ENCODE data around the gene SLFN14. TPM values are rescaled to one million over a fixed set of nuclear protein-coding genes. Genes with fewer than 3 reads are reported as not detected.
"Not testable (repeated sequence)": the region's sequence is repeated elsewhere in the genome, so short reads cannot be mapped to it uniquely, and the experiment has no call there.

Gene SLFN14
- total RNA-seq, 2 donors from 2014 or later = not detected

DNA sequence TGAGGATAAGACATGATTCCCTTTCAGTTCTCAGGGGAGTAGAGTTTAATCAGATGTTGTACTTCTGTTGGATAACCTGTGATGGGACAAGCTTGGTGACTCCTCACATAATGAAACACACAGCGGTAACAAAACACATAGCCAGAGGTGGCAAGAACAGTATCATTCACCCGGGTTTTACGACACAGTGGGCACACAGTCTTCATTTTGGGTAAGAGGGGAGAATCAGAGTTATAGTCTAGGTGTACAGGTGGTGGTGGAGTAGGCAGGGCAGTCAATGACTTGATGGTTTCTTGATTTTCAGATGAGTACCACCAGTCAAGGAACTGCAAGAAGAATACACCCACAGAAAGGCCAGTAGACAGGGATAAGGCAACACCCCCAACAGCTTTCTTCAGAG, 15.1 kb upstream of the SLFN14 start:
- H3K27me3 ChIP-seq = no peaks in the 10 kb centered on the region
- no peak overlapping the region for H3K4me3 ChIP-seq
- H3K27ac ChIP-seq = no peak overlapping the region
- H3K36me3 ChIP-seq = no peaks in the 10 kb centered on the region
- DNase-seq = no peak
- intact Hi-C loops (cut with DNase I) = no loop called here
- peaks cover 8% of the 10 kb centered on the region for H3K4me1 ChIP-seq
- TF ChIP-seq, protein P1, sequence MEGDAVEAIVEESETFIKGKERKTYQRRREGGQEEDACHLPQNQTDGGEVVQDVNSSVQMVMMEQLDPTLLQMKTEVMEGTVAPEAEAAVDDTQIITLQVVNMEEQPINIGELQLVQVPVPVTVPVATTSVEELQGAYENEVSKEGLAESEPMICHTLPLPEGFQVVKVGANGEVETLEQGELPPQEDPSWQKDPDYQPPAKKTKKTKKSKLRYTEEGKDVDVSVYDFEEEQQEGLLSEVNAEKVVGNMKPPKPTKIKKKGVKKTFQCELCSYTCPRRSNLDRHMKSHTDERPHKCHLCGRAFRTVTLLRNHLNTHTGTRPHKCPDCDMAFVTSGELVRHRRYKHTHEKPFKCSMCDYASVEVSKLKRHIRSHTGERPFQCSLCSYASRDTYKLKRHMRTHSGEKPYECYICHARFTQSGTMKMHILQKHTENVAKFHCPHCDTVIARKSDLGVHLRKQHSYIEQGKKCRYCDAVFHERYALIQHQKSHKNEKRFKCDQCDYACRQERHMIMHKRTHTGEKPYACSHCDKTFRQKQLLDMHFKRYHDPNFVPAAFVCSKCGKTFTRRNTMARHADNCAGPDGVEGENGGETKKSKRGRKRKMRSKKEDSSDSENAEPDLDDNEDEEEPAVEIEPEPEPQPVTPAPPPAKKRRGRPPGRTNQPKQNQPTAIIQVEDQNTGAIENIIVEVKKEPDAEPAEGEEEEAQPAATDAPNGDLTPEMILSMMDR (IDR thresholded peaks at IDR 0.05) = no peak
- no peak overlapping the region for H3K9ac ChIP-seq (ENCODE audit: low read depth in 2 of 2, low read length in 2 of 2)
- H3K9me3 ChIP-seq = no peaks in the 10 kb centered on the region

DNA sequence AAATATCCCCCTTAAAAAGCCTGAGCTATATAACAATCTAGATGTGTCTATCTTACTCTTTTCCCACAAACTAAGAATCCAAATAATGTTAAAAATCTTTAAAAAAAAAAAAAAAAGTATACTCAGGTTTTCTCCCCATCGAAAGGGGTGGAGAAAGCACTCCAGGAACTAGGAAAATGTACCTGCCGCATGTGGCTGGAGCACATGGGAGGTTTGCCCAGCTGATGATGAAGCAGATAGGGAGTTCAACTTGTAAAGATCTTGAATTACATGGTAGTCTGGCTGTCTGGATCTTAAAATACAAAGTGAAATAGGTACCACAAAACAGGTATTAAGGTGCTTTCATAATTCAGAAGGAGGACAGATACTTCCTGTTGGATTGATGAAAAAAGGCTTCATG, 8.8 kb upstream of the SLFN14 start:
- intact Hi-C loops (cut with DNase I) = no loop called here
- Histone ChIP-seq H3K36me3 (no peaks in the 10 kb centered on the region), H3K9me3 (no peaks in the 10 kb centered on the region), H3K27me3 (no peaks in the 10 kb centered on the region), H3K9ac (ENCODE audit: low read depth in 2 of 2, low read length in 2 of 2) (no peak overlapping the region), H3K4me1 (peaks cover 12% of the 10 kb centered on the region), H3K4me3 (no peak overlapping the region), H3K27ac (no peak overlapping the region)
- DNase-seq = no peak
- TF ChIP-seq, protein P1 (IDR thresholded peaks at IDR 0.05) = no peak

DNA sequence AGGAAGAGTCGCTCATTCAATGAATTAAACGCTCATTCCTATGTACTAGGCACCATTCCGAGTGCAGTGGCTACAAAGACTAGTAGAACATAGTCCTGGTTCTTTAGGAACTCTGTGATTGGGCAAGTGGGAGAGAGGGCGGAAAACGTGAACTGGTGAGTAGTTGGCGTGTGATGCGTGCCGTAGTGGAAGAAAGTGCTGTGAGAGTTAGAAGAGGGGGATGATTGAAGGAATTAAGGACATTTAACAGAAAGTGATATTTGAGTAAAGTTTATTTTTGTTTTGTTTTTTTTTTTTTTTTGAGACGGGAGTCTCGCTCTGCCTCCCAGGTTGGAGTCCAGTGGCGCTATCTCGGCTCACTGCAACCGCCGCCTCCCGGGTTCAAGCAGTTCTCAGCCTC, 7.9 kb upstream of the SLFN14 start:
- peak overlapping the region; percentile 88 for H3K4me3 ChIP-seq
- no peaks in the 10 kb centered on the region for H3K9me3 ChIP-seq
- TF ChIP-seq, protein P1 (IDR thresholded peaks at IDR 0.05) = no peak
- peak overlapping the region; percentile 78 to 83 for H3K9ac ChIP-seq (ENCODE audit: low read depth in 2 of 2, low read length in 2 of 2)
- H3K36me3 ChIP-seq = no peaks in the 10 kb centered on the region
- intact Hi-C loops (cut with DNase I) = no loop called here
- H3K4me1 ChIP-seq = peaks cover 12% of the 10 kb centered on the region
- H3K27ac ChIP-seq = peak overlapping the region; percentile 84
- peak; percentile 53 for DNase-seq
- H3K27me3 ChIP-seq = no peaks in the 10 kb centered on the region

DNA sequence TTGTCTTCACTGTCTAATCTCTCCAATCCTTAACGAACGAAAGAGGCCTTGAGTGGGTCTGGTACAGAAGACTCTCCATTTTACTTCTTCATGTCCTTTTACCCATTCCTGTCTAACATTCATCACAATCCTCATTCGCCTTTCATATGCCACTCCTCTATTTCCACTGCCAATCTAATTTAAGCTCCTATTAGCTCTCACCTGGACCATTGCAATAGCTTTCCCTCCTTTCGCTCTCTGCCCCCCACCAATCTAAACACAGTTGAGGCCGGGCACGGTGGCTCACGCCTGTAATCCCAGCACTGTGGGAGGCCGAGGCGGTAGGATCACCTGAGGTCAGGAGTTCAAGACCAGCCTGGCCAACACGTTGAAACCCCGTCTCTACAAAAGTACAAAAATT, 6.3 kb upstream of the SLFN14 start:
- DNase-seq = peak; percentile 20
- Histone ChIP-seq H3K27me3 (no peaks in the 10 kb centered on the region), H3K9me3 (no peaks in the 10 kb centered on the region), H3K4me1 (peaks cover 12% of the 10 kb centered on the region), H3K27ac (no peak overlapping the region), H3K4me3 (peak overlapping the region; percentile 88), H3K36me3 (no peaks in the 10 kb centered on the region), H3K9ac (ENCODE audit: low read depth in 2 of 2, low read length in 2 of 2) (no peak overlapping the region)
- TF ChIP-seq, protein P1 (IDR thresholded peaks at IDR 0.05) = no peak
- intact Hi-C loops (cut with DNase I) = no loop called here

DNA sequence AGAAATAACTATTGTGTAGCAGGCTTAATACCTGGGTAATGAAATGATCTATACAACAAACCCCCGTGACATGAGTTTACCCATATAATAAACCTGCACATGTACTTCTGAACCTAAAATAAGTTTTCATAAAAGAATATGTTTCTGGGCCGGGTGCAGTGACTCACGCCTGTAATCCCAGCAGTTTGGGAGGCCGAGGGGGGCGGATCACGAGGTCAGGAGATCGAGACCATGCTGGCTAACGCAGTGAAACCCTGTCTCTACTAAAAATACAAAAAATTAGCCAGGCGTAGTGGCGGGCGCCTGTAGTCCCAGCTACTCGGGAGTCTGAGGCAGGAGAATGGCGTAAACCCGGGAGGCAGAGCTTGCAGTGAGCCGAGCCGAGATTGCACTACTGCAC, 2.6 kb upstream of the SLFN14 start:
- H3K9me3 ChIP-seq; H3K9ac ChIP-seq (ENCODE audit: low read depth in 2 of 2, low read length in 2 of 2); intact Hi-C loops (cut with DNase I); H3K4me1 ChIP-seq; H3K4me3 ChIP-seq; H3K36me3 ChIP-seq; H3K27ac ChIP-seq; DNase-seq; H3K27me3 ChIP-seq: not testable (repeated sequence)

DNA sequence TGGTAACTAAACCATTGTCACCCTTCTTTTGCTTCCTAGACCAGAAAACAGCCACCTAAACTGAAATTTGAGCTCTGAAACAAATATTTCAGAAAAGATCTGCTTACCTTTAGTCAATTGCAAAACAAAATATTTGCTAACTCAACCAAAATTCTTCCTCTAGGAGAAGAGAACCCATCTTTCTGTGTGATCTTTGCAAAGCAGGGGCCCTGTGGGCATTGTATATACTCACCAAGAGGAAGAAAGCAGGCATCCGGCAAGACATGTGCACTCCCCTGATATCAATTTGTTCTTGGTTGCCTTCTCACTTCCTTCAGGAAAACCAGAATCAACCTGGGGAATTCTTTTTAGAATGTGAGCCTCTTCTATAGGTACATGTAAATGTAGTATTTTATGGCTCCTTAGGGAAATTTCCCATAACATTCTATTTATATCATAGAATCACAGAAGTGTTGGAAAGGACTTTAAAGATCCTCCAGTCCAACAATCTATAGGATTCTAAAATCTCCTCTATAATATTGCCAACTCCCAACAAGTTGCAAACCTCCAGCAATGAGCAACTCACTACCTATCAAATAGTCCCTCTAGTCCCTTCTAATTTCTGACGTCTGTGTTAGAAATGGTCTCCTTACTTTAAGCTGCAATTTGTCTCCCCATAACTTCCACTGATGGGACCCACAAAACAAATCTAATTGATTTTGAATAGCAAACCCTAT, 966 bp downstream of the SLFN14 start:
- intact Hi-C loops (cut with DNase I) = no loop called here
- no peaks in the 10 kb centered on the region for H3K27me3 ChIP-seq

More for the DNA sequence above, 966 bp downstream of the SLFN14 start:
- Histone ChIP-seq H3K4me1 (no peaks in the 10 kb centered on the region), H3K4me3 (no peak overlapping the region), H3K9me3 (no peaks in the 10 kb centered on the region), H3K9ac (ENCODE audit: low read depth in 2 of 2, low read length in 2 of 2) (no peak overlapping the region), H3K27ac (no peak overlapping the region), H3K36me3 (no peaks in the 10 kb centered on the region)
- no peak for DNase-seq
- TF ChIP-seq, protein P1 (IDR thresholded peaks at IDR 0.05) = no peak
